Osteocyte (in vitro differentiated cells): ENCODE measurements around the gene RND1. TPM values are rescaled to one million over a fixed set of nuclear protein-coding genes. Genes with fewer than 3 reads are reported as not detected.
"Not testable (repeated sequence)": the region's sequence is repeated elsewhere in the genome, so short reads cannot be mapped to it uniquely, and the experiment has no call there.

ENCODE experiments used
- DNase-seq: peaks from one replicate; pipeline ENCODE4 v3.0.0; 2021; ENCODE audit warnings: mixed read lengths; ENCODE audit not compliant: unreplicated experiment; ENCODE audit errors: extremely low spot score
- H3K27ac Mint-ChIP-seq: one replicate; pipeline ENCODE4 v1.8.0; 2021; ENCODE audit warnings: mild to moderate bottlenecking, mixed read lengths; ENCODE audit not compliant: unreplicated experiment
- H3K27me3 Mint-ChIP-seq: one replicate; pipeline ENCODE4 v1.8.0; 2021; ENCODE audit warnings: mixed read lengths; ENCODE audit not compliant: unreplicated experiment
- H3K36me3 Mint-ChIP-seq: one replicate; pipeline ENCODE4 v1.8.0; 2021; ENCODE audit warnings: mixed read lengths; ENCODE audit not compliant: unreplicated experiment
- H3K4me1 Mint-ChIP-seq: one replicate; pipeline ENCODE4 v1.8.0; 2021; ENCODE audit warnings: mixed read lengths; ENCODE audit not compliant: unreplicated experiment
- H3K4me3 Mint-ChIP-seq: one replicate; pipeline ENCODE4 v1.8.0; 2021; ENCODE audit warnings: mild to moderate bottlenecking, moderate library complexity, mixed read lengths; ENCODE audit not compliant: unreplicated experiment
- H3K9me3 Mint-ChIP-seq: one replicate; pipeline ENCODE4 v1.8.0; 2021; ENCODE audit warnings: mixed read lengths; ENCODE audit not compliant: unreplicated experiment
- total RNA-seq: library from RNA; stranded (reverse); gene quantifications from 2 replicates; pipeline ENCODE4 v1.2.1, GENCODE V29; 2021
- TF ChIP-seq, protein P1 (sequence below): fragments of 200-600 bp; sonication (generic); IDR thresholded peaks from 2 replicates; pipeline ENCODE4 v1.5.0; 2021; ENCODE audit warnings: antibody characterized with exemption, mild to moderate bottlenecking, moderate library complexity

The RND1 gene
- total RNA-seq, 1 donor from 2014 or later = 0.89 TPM

DNA sequence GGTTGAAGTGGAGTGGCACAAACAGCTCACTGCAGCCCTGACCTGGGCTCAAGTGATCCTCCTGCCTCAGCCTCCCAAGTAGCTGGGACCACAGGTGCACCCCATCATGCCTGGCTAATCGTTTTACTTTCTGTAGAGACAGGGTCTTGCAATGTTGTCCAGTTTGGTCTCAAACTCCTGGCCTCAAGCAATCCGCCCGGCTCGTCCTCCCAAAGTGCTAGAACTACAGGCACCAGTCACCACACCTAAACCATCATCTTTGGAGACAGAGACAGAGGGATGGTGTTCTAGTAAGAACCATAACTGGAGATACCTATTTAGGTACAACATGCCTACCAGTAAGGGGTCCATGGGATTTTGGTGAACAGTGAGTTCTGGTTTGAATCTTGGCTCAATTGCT, 11.2 kb downstream of the RND1 start:
- H3K4me1 Mint-ChIP-seq = peaks cover 26% of the 10 kb centered on the region
- no peak for DNase-seq
- no peaks in the 10 kb centered on the region for H3K27me3 Mint-ChIP-seq

DNA sequence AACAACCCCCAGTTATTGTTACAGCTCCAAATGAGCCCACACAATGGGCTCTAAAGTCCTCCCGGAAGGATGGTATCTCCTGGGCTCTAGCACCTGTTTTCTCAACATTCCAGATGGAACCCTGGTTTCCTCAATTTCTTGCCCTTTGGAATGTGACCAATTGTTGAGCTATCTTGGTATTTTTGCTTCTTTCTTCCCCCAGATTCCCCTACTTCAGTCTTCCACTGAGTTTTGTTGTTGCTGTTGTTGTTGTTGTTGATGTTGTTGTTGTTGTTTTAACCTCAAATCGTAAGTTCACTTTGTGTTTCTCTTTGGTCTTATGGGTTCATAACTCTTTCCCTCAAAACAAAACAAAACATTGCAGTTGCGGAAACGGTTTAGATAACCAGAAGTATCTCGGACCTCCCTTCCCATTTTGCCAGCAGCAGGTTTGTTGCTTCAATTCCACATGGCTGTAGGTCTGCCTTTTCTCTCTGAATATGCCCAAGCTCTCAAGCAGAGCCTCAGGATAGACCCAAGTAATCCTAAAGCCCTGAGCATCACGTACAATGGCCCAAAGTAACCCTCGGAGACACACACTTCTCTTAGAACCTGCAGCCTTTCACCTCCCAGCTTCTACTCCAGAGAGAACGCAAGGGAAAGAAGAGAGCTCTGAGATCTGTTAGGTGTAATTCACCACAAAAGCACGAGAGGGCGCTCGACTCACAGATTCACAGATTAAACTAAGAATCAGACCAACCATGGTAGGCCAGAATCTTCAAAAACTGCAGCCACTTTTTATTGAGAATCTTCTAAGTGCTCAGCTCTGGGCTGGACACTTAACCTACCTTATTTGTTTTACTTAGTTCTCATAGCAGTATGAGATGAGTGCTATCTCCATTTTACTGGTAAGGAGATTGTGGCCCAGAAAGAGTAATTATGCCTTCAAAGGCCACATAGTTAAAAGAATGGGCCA, 12.7 kb downstream of the RND1 start:
- Mint-ChIP-seq H3K4me1 (peaks cover 26% of the 10 kb centered on the region), H3K27ac (peak overlapping the region; percentile 94), H3K27me3 (no peaks in the 10 kb centered on the region), H3K36me3 (peaks cover 2% of the 10 kb centered on the region), H3K9me3 (no peaks in the 10 kb centered on the region), H3K4me3 (peak overlapping the region; percentile 93)
- DNase-seq = peak; percentile 94
- TF ChIP-seq, protein P1, sequence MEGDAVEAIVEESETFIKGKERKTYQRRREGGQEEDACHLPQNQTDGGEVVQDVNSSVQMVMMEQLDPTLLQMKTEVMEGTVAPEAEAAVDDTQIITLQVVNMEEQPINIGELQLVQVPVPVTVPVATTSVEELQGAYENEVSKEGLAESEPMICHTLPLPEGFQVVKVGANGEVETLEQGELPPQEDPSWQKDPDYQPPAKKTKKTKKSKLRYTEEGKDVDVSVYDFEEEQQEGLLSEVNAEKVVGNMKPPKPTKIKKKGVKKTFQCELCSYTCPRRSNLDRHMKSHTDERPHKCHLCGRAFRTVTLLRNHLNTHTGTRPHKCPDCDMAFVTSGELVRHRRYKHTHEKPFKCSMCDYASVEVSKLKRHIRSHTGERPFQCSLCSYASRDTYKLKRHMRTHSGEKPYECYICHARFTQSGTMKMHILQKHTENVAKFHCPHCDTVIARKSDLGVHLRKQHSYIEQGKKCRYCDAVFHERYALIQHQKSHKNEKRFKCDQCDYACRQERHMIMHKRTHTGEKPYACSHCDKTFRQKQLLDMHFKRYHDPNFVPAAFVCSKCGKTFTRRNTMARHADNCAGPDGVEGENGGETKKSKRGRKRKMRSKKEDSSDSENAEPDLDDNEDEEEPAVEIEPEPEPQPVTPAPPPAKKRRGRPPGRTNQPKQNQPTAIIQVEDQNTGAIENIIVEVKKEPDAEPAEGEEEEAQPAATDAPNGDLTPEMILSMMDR = peak; percentile 89

More for the DNA sequence above, 11.2 kb downstream of the RND1 start:
- TF ChIP-seq, protein P1 = no peak
- H3K27ac Mint-ChIP-seq = no peak overlapping the region
- no peak overlapping the region for H3K4me3 Mint-ChIP-seq
- no peaks in the 10 kb centered on the region for H3K36me3 Mint-ChIP-seq
- no peaks in the 10 kb centered on the region for H3K9me3 Mint-ChIP-seq

DNA sequence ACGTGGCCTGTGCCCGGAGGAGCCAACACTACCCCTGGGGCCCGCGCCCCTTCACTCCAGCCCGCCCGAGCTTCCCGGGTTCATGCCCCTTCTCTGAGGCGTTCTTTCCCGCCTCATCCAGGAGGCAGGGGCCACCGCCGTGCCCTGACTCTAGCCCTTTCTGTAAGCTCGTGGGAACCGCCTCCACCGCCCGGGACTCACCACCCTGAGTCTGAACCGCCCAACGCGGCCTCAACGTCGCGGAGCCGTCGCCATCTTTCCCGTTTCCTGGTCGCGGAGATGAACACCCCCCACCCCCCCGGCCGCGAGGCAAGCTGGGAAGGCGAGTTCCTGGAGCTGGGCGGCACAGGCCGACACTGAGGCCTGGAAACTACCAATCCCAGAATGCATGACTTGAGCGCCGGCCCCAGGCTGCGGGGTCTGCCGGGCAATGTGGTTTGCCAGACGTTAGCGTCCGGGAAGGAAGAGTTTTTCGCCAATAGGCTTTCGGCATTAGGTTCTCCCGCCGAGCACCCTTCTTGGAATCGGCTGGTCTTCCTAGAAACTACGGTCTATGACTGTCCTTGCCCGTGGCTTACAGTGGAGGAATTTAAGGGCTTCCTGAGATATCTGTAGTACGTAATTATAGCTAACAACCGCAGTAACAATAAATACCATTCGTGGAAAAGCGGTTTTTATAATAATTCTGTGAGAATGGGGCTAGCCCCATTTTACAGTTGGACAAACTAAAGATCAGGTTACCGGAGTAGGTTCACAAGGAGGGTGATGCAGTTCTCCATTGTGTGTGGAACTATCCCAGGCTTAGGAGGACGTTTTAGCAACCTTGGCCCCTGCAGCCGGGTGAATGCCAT, 13.6 kb downstream of the RND1 start, which contains the start of gene DDX23:
Gene DDX23, minus strand, starts transcription at position 281 of the 851 bp plus-strand sequence. CDS start 6,381 bp downstream, outside the sequence.
- no peaks in the 10 kb centered on the region for H3K27me3 Mint-ChIP-seq
- peaks cover 26% of the 10 kb centered on the region for H3K4me1 Mint-ChIP-seq
- H3K9me3 Mint-ChIP-seq = no peaks in the 10 kb centered on the region

DNA sequence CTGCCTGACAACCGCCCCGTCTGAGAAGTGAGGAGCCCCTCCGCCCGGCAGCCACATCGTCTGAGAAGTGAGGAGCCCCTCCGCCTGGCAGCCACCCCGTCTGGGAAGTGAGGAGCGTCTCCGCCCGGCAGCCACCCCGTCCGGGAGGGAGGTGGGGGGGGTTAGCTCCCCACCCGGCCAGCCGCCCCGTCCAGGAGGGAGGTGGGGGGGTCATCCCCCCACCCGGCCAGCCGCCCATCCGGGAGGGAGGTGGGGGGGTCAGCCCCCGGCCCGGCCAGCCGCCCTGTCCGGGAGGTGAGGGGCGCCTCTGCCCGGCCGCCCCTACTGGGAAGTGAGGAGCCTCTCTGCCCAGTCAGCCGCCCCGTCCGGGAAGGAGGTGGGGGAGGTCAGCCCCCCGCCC, 23.6 kb downstream of the RND1 start:
- H3K9me3 Mint-ChIP-seq, DNase-seq, H3K4me3 Mint-ChIP-seq, H3K27ac Mint-ChIP-seq, H3K4me1 Mint-ChIP-seq, H3K27me3 Mint-ChIP-seq: not testable (repeated sequence)
- peaks cover 35% of the 10 kb centered on the region for H3K36me3 Mint-ChIP-seq

More for the DNA sequence above, 13.6 kb downstream of the RND1 start, which contains the start of gene DDX23:
- peaks cover 2% of the 10 kb centered on the region for H3K36me3 Mint-ChIP-seq
- TF ChIP-seq, protein P1 = no peak
- peak within 1 kb of the TSS; percentile 94 for H3K27ac Mint-ChIP-seq
- peak; percentile 98 for DNase-seq
- H3K4me3 Mint-ChIP-seq = peak within 1 kb of the TSS; percentile 93

DNA sequence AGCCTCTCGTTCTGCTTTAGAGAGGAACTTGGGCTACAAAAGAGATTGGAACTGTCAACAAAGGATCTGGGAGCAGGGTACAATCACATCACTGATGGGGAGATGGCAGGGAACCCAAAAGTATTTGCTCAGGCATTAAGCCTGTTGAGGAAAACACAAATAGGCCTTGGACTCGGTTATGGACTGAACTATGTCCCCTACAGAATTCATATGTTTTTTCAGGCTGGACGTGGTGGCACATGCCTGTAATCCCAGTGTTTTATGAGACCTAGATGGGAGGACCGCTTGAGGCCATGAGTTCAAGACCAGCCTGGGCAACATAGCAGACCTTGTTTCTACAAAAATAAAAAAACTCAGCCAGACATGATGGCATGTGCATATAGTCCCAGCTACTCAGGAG, 27.6 kb downstream of the RND1 start:
- Mint-ChIP-seq H3K4me3 (no peak overlapping the region), H3K27me3 (no peaks in the 10 kb centered on the region), H3K9me3 (no peaks in the 10 kb centered on the region), H3K36me3 (peaks cover 46% of the 10 kb centered on the region), H3K4me1 (no peaks in the 10 kb centered on the region), H3K27ac (no peak overlapping the region)
- TF ChIP-seq, protein P1 = no peak
- DNase-seq = no peak
